H1 (cell line): ENCODE data around the gene ZRANB1. TPM values are rescaled to one million over a fixed set of nuclear protein-coding genes. Genes with fewer than 3 reads are reported as not detected.

Experiments used
- CTCF ChIA-PET: fragments of 300-600 bp; sonication (Branson Sonifier 250); formaldehyde crosslinking; loops from one replicate; lab custom pipeline; 2021; ENCODE audit not compliant: partially characterized antibody; lab: Charles Lee
- POLR2A ChIA-PET: fragments of 300-600 bp; sonication (Branson Sonifier 250); formaldehyde crosslinking; loops from one replicate; lab custom pipeline; 2021; ENCODE audit warnings: inconsistent platforms; ENCODE audit not compliant: partially characterized antibody; lab: Charles Lee
- DNase-seq, 2 experiments: peaks; one replicate each; pipeline versions ENCODE4 v3.0.0 to v3.0.0-alpha.2; 2010 to 2022; ENCODE audit warnings: low spot score in 2 of 2, low read depth in 1 of 2, mixed read lengths in 1 of 2
- FAIRE-seq: peaks from 2 replicates; lab custom pipeline; 2011; peaks lifted over from hg19 to GRCh38; lab: Jason Lieb, UNC
- H2AFZ ChIP-seq: 2 replicates; pipeline ENCODE4 v1.8.1; 2012; ENCODE audit warnings: low read length, inconsistent platforms
- H2AK5ac ChIP-seq: 2 replicates; pipeline ENCODE4 v1.6.1; 2013; ENCODE audit warnings: low read depth, low read length
- H2BK120ac ChIP-seq: replicated peaks from 2 replicates; pipeline ENCODE3; 2013; ENCODE audit warnings: low read depth, low read length, inconsistent platforms
- H2BK12ac ChIP-seq: 2 replicates; pipeline ENCODE4 v1.6.1; 2013; ENCODE audit warnings: low read depth, low read length
- H2BK15ac ChIP-seq: 2 replicates; pipeline ENCODE4 v1.6.1; 2013; ENCODE audit warnings: low read length
- H2BK20ac ChIP-seq: 2 replicates; pipeline ENCODE4 v1.6.1; 2013; ENCODE audit warnings: low read length
- H2BK5ac ChIP-seq: 2 replicates; pipeline ENCODE4 v1.6.1; 2013; ENCODE audit warnings: low read depth, low read length
- H3K14ac ChIP-seq: 2 replicates; pipeline ENCODE4 v1.6.1; 2013; ENCODE audit warnings: inconsistent platforms; ENCODE audit not compliant: insufficient read length
- H3K18ac ChIP-seq: 2 replicates; pipeline ENCODE4 v1.6.1; 2013; ENCODE audit warnings: low read length; ENCODE audit errors: extremely low read depth
- H3K23ac ChIP-seq: 2 replicates; pipeline ENCODE4 v1.6.1; 2013; ENCODE audit warnings: inconsistent platforms; ENCODE audit not compliant: insufficient read length
- H3K23me2 ChIP-seq: 2 replicates; pipeline ENCODE4 v1.6.1; 2013; ENCODE audit warnings: low read depth, low read length
- H3K27ac ChIP-seq: 2 replicates; pipeline ENCODE4 v1.6.1; 2011; ENCODE audit warnings: low read depth, low read length, inconsistent platforms
- H3K27me3 ChIP-seq, 4 experiments: replicated peaks in 1 of 4; 1 replicate in 1 of 4; 2 replicates in 3 of 4; pipeline versions ENCODE4 v1.6.1 to v1.8.1; 2011 to 2013; ENCODE audit warnings: low read length in 3 of 4, mild to moderate bottlenecking in 3 of 4, inconsistent platforms in 2 of 4, mixed read lengths in 2 of 4, moderate library complexity in 1 of 4; ENCODE audit not compliant: control insufficient read depth in 3 of 4, insufficient read depth in 3 of 4; ENCODE audit errors: extremely low read depth in 1 of 4
- H3K36me3 ChIP-seq, 4 experiments: 2 replicates each; pipeline versions ENCODE4 v1.6.1 to v1.8.1; 2011 to 2013; ENCODE audit warnings: mild to moderate bottlenecking in 4 of 4, low read length in 3 of 4, moderate library complexity in 2 of 4, control low read depth in 1 of 4, inconsistent platforms in 1 of 4; ENCODE audit not compliant: insufficient read depth in 4 of 4, control insufficient read depth in 2 of 4
- H3K4ac ChIP-seq: replicated peaks from 2 replicates; pipeline ENCODE3; 2013; ENCODE audit warnings: low read length, low read depth, mixed read lengths, inconsistent platforms; ENCODE audit not compliant: insufficient read length
- H3K4me1 ChIP-seq, 4 experiments: replicated peaks in 1 of 4; 1 replicate in 1 of 4; 2 replicates in 3 of 4; pipeline versions ENCODE4 v1.6.1 to v1.8.1; 2011 to 2013; ENCODE audit warnings: low read length in 3 of 4, inconsistent platforms in 2 of 4, mixed read lengths in 1 of 4; ENCODE audit not compliant: insufficient read depth in 4 of 4, control insufficient read depth in 3 of 4
- H3K4me2 ChIP-seq, 2 experiments: 2 replicates each; pipeline versions ENCODE4 v1.6.1 to v1.8.1; 2011 to 2013; ENCODE audit warnings: low read depth in 2 of 2, low read length in 2 of 2, control low read depth in 1 of 2, inconsistent platforms in 1 of 2, mild to moderate bottlenecking in 1 of 2; ENCODE audit not compliant: insufficient read depth in 1 of 2
- H3K4me3 ChIP-seq, 4 experiments: fragments of 200-600, 300-600 bp in 1 of 4; sonication (generic), shearing (Covaris generic), sonication (Bioruptor Twin) in 1 of 4; 2 replicates each; pipeline versions ENCODE4 v1.5.1 to v1.8.1; 2011 to 2016; ENCODE audit warnings: low read length in 4 of 4, low read depth in 3 of 4, control low read depth in 2 of 4, inconsistent platforms in 2 of 4, mild to moderate bottlenecking in 2 of 4, mixed read lengths in 1 of 4, moderate library complexity in 1 of 4; ENCODE audit not compliant: insufficient read depth in 2 of 4; ENCODE audit errors: extremely low read depth in 1 of 4
- H3K56ac ChIP-seq: replicated peaks from 2 replicates; pipeline ENCODE3; 2013; ENCODE audit warnings: low read depth, mild to moderate bottlenecking, mixed read lengths, low read length, inconsistent platforms; ENCODE audit not compliant: insufficient read length
- H3K79me1 ChIP-seq: 2 replicates; pipeline ENCODE4 v1.6.1; 2013; ENCODE audit warnings: low read depth, low read length, control low read depth
- H3K79me2 ChIP-seq, 2 experiments: 2 replicates each; pipeline versions ENCODE4 v1.6.1 to v1.8.1; 2012 to 2013; ENCODE audit warnings: low read length in 2 of 2, mild to moderate bottlenecking in 2 of 2, inconsistent platforms in 1 of 2; ENCODE audit not compliant: insufficient read depth in 2 of 2, control insufficient read depth in 1 of 2
- H3K9ac ChIP-seq, 4 experiments: replicated peaks in 1 of 4; 1 replicate in 1 of 4; 2 replicates in 3 of 4; pipeline versions ENCODE4 v1.6.1 to v1.8.1; 2011 to 2013; ENCODE audit warnings: low read depth in 3 of 4, low read length in 3 of 4, control low read depth in 2 of 4, mild to moderate bottlenecking in 2 of 4, moderate library complexity in 2 of 4, inconsistent platforms in 1 of 4; ENCODE audit errors: extremely low read depth in 1 of 4
- H3K9me3 ChIP-seq, 2 experiments: 2 replicates each; pipeline versions ENCODE4 v1.6.1 to v1.8.1; 2012 to 2013; ENCODE audit warnings: mild to moderate bottlenecking in 2 of 2, moderate library complexity in 2 of 2, control low read depth in 1 of 2, inconsistent platforms in 1 of 2, low read depth in 1 of 2, low read length in 1 of 2, mixed read lengths in 1 of 2; ENCODE audit not compliant: insufficient read depth in 2 of 2
- H4K20me1 ChIP-seq, 2 experiments: replicated peaks in 1 of 2; 2 replicates each; pipeline versions ENCODE3 to v1.8.1; 2011 to 2013; ENCODE audit warnings: inconsistent platforms in 2 of 2, low read length in 2 of 2, mild to moderate bottlenecking in 1 of 2; ENCODE audit not compliant: insufficient read depth in 2 of 2, control insufficient read depth in 1 of 2
- H4K5ac ChIP-seq: 2 replicates; pipeline ENCODE4 v1.6.1; 2013; ENCODE audit warnings: low read length, low read depth, mixed read lengths, inconsistent platforms; ENCODE audit not compliant: insufficient read length
- H4K8ac ChIP-seq: 2 replicates; pipeline ENCODE4 v1.8.0; 2013; ENCODE audit warnings: mild to moderate bottlenecking, moderate library complexity, low read length, inconsistent platforms; ENCODE audit not compliant: insufficient read depth; ENCODE audit errors: extremely low read depth
- H4K91ac ChIP-seq: replicated peaks from 2 replicates; pipeline ENCODE3; 2013; ENCODE audit warnings: low read length, mixed read lengths, inconsistent platforms; ENCODE audit not compliant: insufficient read length
- CBX5 ChIP-seq: fragments of 300-800, 300-1000 bp; sonication (generic); IDR thresholded peaks from 2 replicates; pipeline ENCODE4 v1.7.1; 2016; ENCODE audit warnings: antibody characterized with exemption, low read length, low read depth
- CHD2 ChIP-seq: IDR thresholded peaks from 2 replicates; pipeline ENCODE4 v1.6.1; 2012; ENCODE audit warnings: low read length, improper control_type of control experiment
- GABPA ChIP-seq: IDR thresholded peaks from 2 replicates; pipeline ENCODE4 v1.6.1; 2011; ENCODE audit warnings: mild to moderate bottlenecking, low read length, moderate library complexity, borderline replicate concordance; ENCODE audit not compliant: insufficient read depth
- HDAC6 ChIP-seq: IDR thresholded peaks from one replicate; pipeline ENCODE4 v1.7.1; 2012; ENCODE audit warnings: low read depth, mild to moderate bottlenecking, inconsistent platforms, low read length, moderate library complexity
- KDM1A ChIP-seq: fragments of 200-600, 300-600 bp; sonication (generic); IDR thresholded peaks from 2 replicates; pipeline ENCODE4 v1.7.1; 2016; ENCODE audit warnings: mild to moderate bottlenecking, low read length, borderline replicate concordance
- SP1 ChIP-seq: IDR thresholded peaks from 2 replicates; pipeline ENCODE4 v1.6.1; 2011; ENCODE audit warnings: low read depth, low read length
- SP2 ChIP-seq: IDR thresholded peaks from 2 replicates; pipeline ENCODE4 v1.6.1; 2012; ENCODE audit warnings: mild to moderate bottlenecking, low read length, inconsistent platforms
- SP4 ChIP-seq: IDR thresholded peaks from 2 replicates; pipeline ENCODE4 v1.6.1; 2012; ENCODE audit warnings: low read length, inconsistent platforms
- TAF1 ChIP-seq: IDR thresholded peaks from 2 replicates; pipeline ENCODE4 v1.6.1; 2011; ENCODE audit warnings: mild to moderate bottlenecking, low read depth, low read length
- TAF7 ChIP-seq: optimal IDR thresholded peaks from 2 replicates; pipeline ENCODE3; 2011; ENCODE audit warnings: low read depth, mild to moderate bottlenecking, inconsistent platforms, low read length, moderate library complexity, borderline replicate concordance
- WGBS, 2 experiments: shearing (Covaris generic) in 1 of 2; methylation state at CpG; one replicate each; pipeline versions ENCODE4 v1.1.6 to v1.1.7; 2013 to 2015; ENCODE audit warnings: low lambda C conversion rate in 2 of 2, mixed read lengths in 2 of 2, inconsistent platforms in 1 of 2, low coverage in 1 of 2, missing lambda C conversion rate in 1 of 2; ENCODE audit not compliant: insufficient replicate concordance in 2 of 2, insufficient coverage in 1 of 2, insufficient read length in 1 of 2; ENCODE audit errors: extremely low coverage in 1 of 2, missing lambda C conversion rate in 1 of 2; 5-methylcytosine and 5-hydroxymethylcytosine counted together
- polyA plus RNA-seq, 7 experiments: library from polyadenylated mRNA; depleted of rRNA in 3 of 7; stranded (reverse) in 5 of 7; unstranded in 2 of 7; fragments of >200 nt in 5 of 7; fragments of 200-250 nt in 2 of 7; gene quantifications; 1 replicate in 5 of 7; 2 replicates in 1 of 7; 4 replicates in 1 of 7; pipeline versions ENCODE4 v1.2.1 to v1.2.3, GENCODE V29; 2011 to 2013; ENCODE audit warnings: missing spikeins in 2 of 7, mixed read lengths in 2 of 7
- total RNA-seq: library from RNA; stranded (reverse); fragmentation: NEBNext Ultra II Directional; extraction: Animal tissue kit (Norgen Biotek cat#: 25700); gene quantifications from 2 replicates; pipeline ENCODE4 v1.2.1, GENCODE V29; 2021
- TF ChIP-seq, protein P1 (sequence below), 3 experiments: IDR thresholded peaks; 1 replicate in 2 of 3; 2 replicates in 1 of 3; pipeline versions ENCODE4 v1.5.1 to v1.6.1; 2011; ENCODE audit warnings: low read length in 3 of 3, mild to moderate bottlenecking in 3 of 3, inconsistent platforms in 2 of 3, low read depth in 1 of 3, moderate library complexity in 1 of 3; ENCODE audit not compliant: insufficient read depth in 1 of 3; ENCODE audit errors: control extremely low read depth in 1 of 3
- TF ChIP-seq, protein P2 (sequence below): IDR thresholded peaks from 2 replicates; pipeline ENCODE4 v1.6.1; 2011; ENCODE audit warnings: low read depth, mild to moderate bottlenecking, low read length; ENCODE audit not compliant: insufficient read depth

Gene ZRANB1
- total and polyA plus RNA-seq, 2 of the 8 experiments (the other 6 are each of a cell fraction or from before 2014, with no cell fraction given): 6.1 to 19.9 TPM

DNA sequence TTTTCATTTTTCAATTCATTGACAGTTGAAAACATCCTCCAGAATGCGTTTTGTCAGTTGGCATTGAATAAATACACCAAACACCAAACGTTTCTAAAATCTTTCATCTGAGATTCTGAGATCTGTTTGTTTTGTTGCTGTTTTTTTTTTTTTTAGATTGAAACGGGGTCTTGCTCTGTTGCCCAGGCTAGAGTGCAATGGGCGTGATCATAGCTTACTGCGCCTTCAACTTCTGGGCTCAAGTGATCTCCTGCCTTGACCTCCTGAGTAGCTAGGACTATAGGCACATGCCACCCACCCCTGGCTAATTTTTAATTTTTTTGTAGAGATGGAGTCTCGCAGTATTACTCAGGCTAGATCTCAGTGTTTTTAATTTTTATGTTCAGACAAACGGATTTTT lies 30.7 kb downstream of the ZRANB1 start:
- no peak for FAIRE-seq
- H3K4me3 ChIP-seq: no peak overlapping the region
- TF ChIP-seq CHD2 (no peak), CBX5 (no peak), HDAC6 (no peak), GABPA (no peak), KDM1A (no peak), TAF7 (no peak), TAF1 (no peak), SP1 (no peak), SP4 (no peak), SP2 (no peak)
- TF ChIP-seq, protein P1, sequence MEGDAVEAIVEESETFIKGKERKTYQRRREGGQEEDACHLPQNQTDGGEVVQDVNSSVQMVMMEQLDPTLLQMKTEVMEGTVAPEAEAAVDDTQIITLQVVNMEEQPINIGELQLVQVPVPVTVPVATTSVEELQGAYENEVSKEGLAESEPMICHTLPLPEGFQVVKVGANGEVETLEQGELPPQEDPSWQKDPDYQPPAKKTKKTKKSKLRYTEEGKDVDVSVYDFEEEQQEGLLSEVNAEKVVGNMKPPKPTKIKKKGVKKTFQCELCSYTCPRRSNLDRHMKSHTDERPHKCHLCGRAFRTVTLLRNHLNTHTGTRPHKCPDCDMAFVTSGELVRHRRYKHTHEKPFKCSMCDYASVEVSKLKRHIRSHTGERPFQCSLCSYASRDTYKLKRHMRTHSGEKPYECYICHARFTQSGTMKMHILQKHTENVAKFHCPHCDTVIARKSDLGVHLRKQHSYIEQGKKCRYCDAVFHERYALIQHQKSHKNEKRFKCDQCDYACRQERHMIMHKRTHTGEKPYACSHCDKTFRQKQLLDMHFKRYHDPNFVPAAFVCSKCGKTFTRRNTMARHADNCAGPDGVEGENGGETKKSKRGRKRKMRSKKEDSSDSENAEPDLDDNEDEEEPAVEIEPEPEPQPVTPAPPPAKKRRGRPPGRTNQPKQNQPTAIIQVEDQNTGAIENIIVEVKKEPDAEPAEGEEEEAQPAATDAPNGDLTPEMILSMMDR (IDR thresholded peaks at IDR 0.05; ENCODE audit: control extremely low read depth in 1 of 3, insufficient read depth in 1 of 3, low read depth in 1 of 3, low read length in 3 of 3): no peak
- TF ChIP-seq, protein P2, sequence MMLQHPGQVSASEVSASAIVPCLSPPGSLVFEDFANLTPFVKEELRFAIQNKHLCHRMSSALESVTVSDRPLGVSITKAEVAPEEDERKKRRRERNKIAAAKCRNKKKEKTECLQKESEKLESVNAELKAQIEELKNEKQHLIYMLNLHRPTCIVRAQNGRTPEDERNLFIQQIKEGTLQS: no peak

More for the DNA sequence above, 30.7 kb downstream of the ZRANB1 start:
- Histone ChIP-seq H2BK5ac (no peak overlapping the region), H3K27ac (no peak overlapping the region), H4K8ac (no peak overlapping the region), H3K23ac (no peak overlapping the region), H4K91ac (no peak overlapping the region), H3K4ac (no peak overlapping the region), H3K14ac (no peak overlapping the region), H3K79me1 (peaks cover 2% of the 10 kb centered on the region; the same call in 1 of the 2 replicates), H3K56ac (no peak overlapping the region), H3K36me3 (peaks cover 0 to 22% (median 8%) of the 10 kb centered on the region in 4 experiments; a peak in 5 of 8 replicates), H4K5ac (no peak overlapping the region), H2AK5ac (no peak overlapping the region), H2BK120ac (no peak overlapping the region), H4K20me1 (peaks cover 2 to 3% of the 10 kb centered on the region in 2 experiments), H3K9me3 (no peaks in the 10 kb centered on the region), H2BK15ac (no peak overlapping the region), H3K27me3 (peaks cover 0 to 2% (median 0%) of the 10 kb centered on the region in 4 experiments; a peak in 1 of 7 replicates), H2AFZ (no peak overlapping the region), H3K4me1 (no peaks in the 10 kb centered on the region), H3K4me2 (no peak overlapping the region), H3K79me2 (peaks cover 0 to 26% of the 10 kb centered on the region in 2 experiments; a peak in 2 of 4 replicates), H2BK12ac (no peak overlapping the region), H3K9ac (no peak overlapping the region), H3K18ac (no peak overlapping the region), H3K23me2 (no peaks in the 10 kb centered on the region), H2BK20ac (no peak overlapping the region)
- no peak for DNase-seq
- 93% methylated on average over 7 of the region's 7 CpGs; no CpG with 5 or more reads in 1 of the 2 experiments for WGBS, 2 experiments
- CTCF ChIA-PET: interaction anchor here (1.3 to 1.8 kb wide), 2 partner anchors 14 to 20 kb away, joined by 3 to 5 read pairs; no protein-coding TSS in a partner anchor
- POLR2A ChIA-PET: no interaction called here
